ENCODE results near the gene LRRC32. TPM values are rescaled to one million over a fixed set of nuclear protein-coding genes. Genes with fewer than 3 reads are reported as not detected.

Gene LRRC32
- total and polyA plus RNA-seq, 4 donors: 38.3 to 159 (median 85.2) TPM

GRCh38 chr11:76660533-76661305 is 9.8 kb downstream of the LRRC32 start:
- DNase-seq (no peak), ATAC-seq (ENCODE audit: insufficient read depth, low FRiP score) (no peak)
- no peaks in the 10 kb centered on the region for H3K27me3 ChIP-seq (ENCODE audit: control insufficient read depth in 3 of 3, insufficient read depth in 3 of 3, low read length in 2 of 3)
- peaks cover 0 to 24% (median 7%) of the 10 kb centered on the region in 5 donors for H3K4me1 ChIP-seq (ENCODE audit: control insufficient read depth in 5 of 5, insufficient read depth in 5 of 5, low read length in 5 of 5)
- H3K9me3 ChIP-seq (ENCODE audit: control insufficient read depth in 4 of 4, insufficient read depth in 3 of 4, low read length in 3 of 4): no peaks in the 10 kb centered on the region
- no peak overlapping the region for H3K4me3 ChIP-seq
- H3K27ac ChIP-seq (ENCODE audit: low read depth in 1 of 2, low read length in 1 of 2): no peak overlapping the region
- H3K9ac ChIP-seq (ENCODE audit: insufficient read depth in 1 of 2, low read length in 2 of 2): no peak overlapping the region
- WGBS, 2 donors: 91 to 95% methylated on average over 33 to 34 of the region's 34 CpGs
- H3K36me3 ChIP-seq (ENCODE audit: control insufficient read depth in 4 of 4, insufficient read depth in 4 of 4, low read length in 4 of 4): peaks cover 0 to 30% (median 0%) of the 10 kb centered on the region in 4 donors
- TF ChIP-seq CTCF (IDR thresholded peaks at IDR 0.05; ENCODE audit: control extremely low read depth, extremely low read depth): no peak

- Histone ChIP-seq H3K36me3 (ENCODE audit: control insufficient read depth in 4 of 4, insufficient read depth in 4 of 4, low read length in 4 of 4) (peaks cover 0 to 30% (median 0%) of the 10 kb centered on the region in 4 donors), H3K27ac (ENCODE audit: low read depth in 1 of 2, low read length in 1 of 2) (no peak overlapping the region), H3K27me3 (ENCODE audit: control insufficient read depth in 3 of 3, insufficient read depth in 3 of 3, low read length in 2 of 3) (no peaks in the 10 kb centered on the region), H3K9ac (ENCODE audit: insufficient read depth in 1 of 2, low read length in 2 of 2) (no peak overlapping the region), H3K4me3 (no peak overlapping the region), H3K9me3 (ENCODE audit: control insufficient read depth in 4 of 4, insufficient read depth in 3 of 4, low read length in 3 of 4) (no peaks in the 10 kb centered on the region), H3K4me1 (ENCODE audit: control insufficient read depth in 5 of 5, insufficient read depth in 5 of 5, low read length in 5 of 5) (peaks cover 0 to 30% (median 8%) of the 10 kb centered on the region in 5 donors)
- DNase-seq: peak in 1 of 3 donors; percentile 8
- ATAC-seq (ENCODE audit: insufficient read depth, low FRiP score): no peak
- 92 to 93% methylated on average over 27 to 28 of the region's 28 CpGs for WGBS, 2 donors
- no peak for TF ChIP-seq CTCF (IDR thresholded peaks at IDR 0.05; ENCODE audit: control extremely low read depth, extremely low read depth)
These were observed 10.6 kb downstream of the LRRC32 start for GRCh38 chr11:76659672-76660532.

GRCh38 chr11:76658651-76659650 is 11.6 kb downstream of the LRRC32 start:
- no peak overlapping the region for H3K27ac ChIP-seq (ENCODE audit: low read depth in 1 of 2, low read length in 1 of 2)

More at GRCh38 chr11:76658651-76659650, 11.6 kb downstream of the LRRC32 start:
- Histone ChIP-seq H3K4me3 (no peak overlapping the region), H3K27me3 (ENCODE audit: control insufficient read depth in 3 of 3, insufficient read depth in 3 of 3, low read length in 2 of 3) (no peaks in the 10 kb centered on the region), H3K9me3 (ENCODE audit: control insufficient read depth in 4 of 4, insufficient read depth in 3 of 4, low read length in 3 of 4) (no peaks in the 10 kb centered on the region), H3K36me3 (ENCODE audit: control insufficient read depth in 4 of 4, insufficient read depth in 4 of 4, low read length in 4 of 4) (peaks cover 0 to 30% (median 0%) of the 10 kb centered on the region in 4 donors), H3K9ac (ENCODE audit: insufficient read depth in 1 of 2, low read length in 2 of 2) (no peak overlapping the region), H3K4me1 (ENCODE audit: control insufficient read depth in 5 of 5, insufficient read depth in 5 of 5, low read length in 5 of 5) (peaks cover 0 to 39% (median 17%) of the 10 kb centered on the region in 5 donors)
- DNase-seq (peak in 1 of 3 donors; percentile 11), ATAC-seq (ENCODE audit: insufficient read depth, low FRiP score) (no peak)
- no peak for TF ChIP-seq CTCF (IDR thresholded peaks at IDR 0.05; ENCODE audit: control extremely low read depth, extremely low read depth)
- 85 to 91% methylated on average over 25 of the region's 25 CpGs for WGBS, 2 donors
